ENCODE data around the gene B4GALNT4. TPM values are rescaled to one million over a fixed set of nuclear protein-coding genes. Genes with fewer than 3 reads are reported as not detected.
A peak's percentile ranks its signal among the peaks of the same experiment; 100 is the strongest.

B4GALNT4 gene
- total and polyA plus RNA-seq, 2 of the 8 experiments (the other 6 are each of a cell fraction or from before 2014, with no cell fraction given) = 40.9 to 76.3 TPM

DNA sequence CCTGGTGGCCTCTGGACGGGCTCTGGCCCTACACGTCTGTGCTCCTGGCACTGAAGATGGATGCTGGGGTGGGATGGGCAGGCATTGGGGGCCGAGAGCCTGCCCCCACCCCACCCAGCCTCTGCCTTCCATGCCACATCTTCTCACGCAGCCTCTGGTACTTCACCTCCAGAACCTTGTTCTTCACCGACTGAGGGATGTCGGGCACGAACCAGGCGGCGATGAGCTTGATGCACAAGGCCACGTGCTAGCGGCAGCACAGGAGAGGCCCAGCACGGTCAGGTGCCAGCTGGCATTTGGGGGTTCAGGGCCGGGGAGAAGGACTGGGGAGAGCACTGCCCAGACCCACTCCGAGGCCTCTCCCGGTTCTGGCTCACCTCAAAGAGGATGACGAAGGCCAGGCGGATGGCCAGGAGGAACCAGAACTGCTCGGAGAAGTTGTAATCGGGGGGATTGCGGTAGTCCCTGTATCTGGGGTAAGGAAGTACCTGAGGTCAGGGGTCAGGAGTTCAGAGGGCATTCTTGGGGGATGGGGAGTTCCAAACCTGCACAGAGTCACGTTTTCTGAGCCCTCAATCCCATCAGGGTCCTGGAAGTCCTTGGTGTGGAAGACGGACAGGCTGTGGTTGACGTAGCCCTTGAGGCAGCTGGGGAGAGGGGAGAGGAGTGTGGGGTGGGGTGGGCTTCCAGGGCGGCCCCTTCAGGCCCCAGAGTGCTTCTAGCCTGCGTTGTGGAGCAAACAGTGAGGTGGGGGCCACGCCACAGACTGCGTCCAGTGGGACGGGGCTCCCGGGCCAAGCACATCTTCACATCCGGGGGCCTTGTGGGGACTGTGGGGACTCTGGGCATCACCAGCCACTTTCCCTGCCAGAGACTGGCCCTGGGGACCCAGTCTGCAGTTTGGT is 49.3 kb downstream of the B4GALNT4 start:
- Histone ChIP-seq H4K91ac (replicated peaks; ENCODE audit: insufficient read length, low read length) (peak overlapping the region; percentile 3), H2AFZ (ENCODE audit: low read length) (no peak overlapping the region), H2BK5ac (ENCODE audit: low read depth, low read length) (no peak overlapping the region), H3K27ac (ENCODE audit: low read depth, low read length) (no peak overlapping the region), H2BK12ac (ENCODE audit: low read depth, low read length) (peak overlapping the region; percentile 5; the same call in 1 of the 2 replicates), H3K56ac (replicated peaks; ENCODE audit: insufficient read length, low read depth, low read length) (no peak overlapping the region), H3K4me2 (ENCODE audit: insufficient read depth in 1 of 2, low read depth in 2 of 2, low read length in 2 of 2) (no peak overlapping the region), H3K27me3 (replicated peaks in 1 of 4; ENCODE audit: control insufficient read depth in 3 of 4, extremely low read depth in 1 of 4, insufficient read depth in 3 of 4, low read length in 3 of 4) (peaks cover 0 to 13% (median 4%) of the 10 kb centered on the region in 4 experiments; a peak in 5 of 7 replicates), H3K4ac (replicated peaks; ENCODE audit: insufficient read length, low read depth, low read length) (no peak overlapping the region), H4K8ac (ENCODE audit: extremely low read depth, insufficient read depth, low read length) (no peak overlapping the region), H3K9ac (replicated peaks in 1 of 4; ENCODE audit: extremely low read depth in 1 of 4, low read depth in 3 of 4, low read length in 3 of 4) (no peak overlapping the region), H2AK5ac (ENCODE audit: low read depth, low read length) (no peak overlapping the region; the same call in 1 of the 2 replicates), H3K79me2 (ENCODE audit: control insufficient read depth in 1 of 2, insufficient read depth in 2 of 2, low read length in 2 of 2) (peaks cover 0 to 14% of the 10 kb centered on the region in 2 experiments; a peak in 1 of 4 replicates), H2BK120ac (replicated peaks; ENCODE audit: low read depth, low read length) (no peak overlapping the region), H3K9me3 (ENCODE audit: insufficient read depth in 2 of 2, low read depth in 1 of 2, low read length in 1 of 2) (no peaks in the 10 kb centered on the region), H3K23ac (ENCODE audit: insufficient read length) (no peak overlapping the region), H3K36me3 (ENCODE audit: control insufficient read depth in 2 of 4, insufficient read depth in 4 of 4, low read length in 3 of 4) (no peaks in the 10 kb centered on the region; a peak in 1 of 8 replicates), H3K4me3 (ENCODE audit: extremely low read depth in 1 of 4, insufficient read depth in 2 of 4, low read depth in 3 of 4, low read length in 4 of 4) (no peak overlapping the region), H4K5ac (ENCODE audit: insufficient read length, low read depth, low read length) (no peak overlapping the region), H2BK20ac (ENCODE audit: low read length) (no peak overlapping the region), H3K4me1 (replicated peaks in 1 of 4; ENCODE audit: control insufficient read depth in 3 of 4, insufficient read depth in 4 of 4, low read length in 3 of 4) (peaks cover 0 to 26% (median 16%) of the 10 kb centered on the region in 4 experiments; a peak in 6 of 7 replicates), H3K14ac (ENCODE audit: insufficient read length) (no peak overlapping the region), H3K18ac (ENCODE audit: extremely low read depth, low read length) (no peak overlapping the region; the same call in 1 of the 2 replicates), H4K20me1 (replicated peaks in 1 of 2; ENCODE audit: control insufficient read depth in 1 of 2, insufficient read depth in 2 of 2, low read length in 2 of 2) (peaks cover 5 to 7% of the 10 kb centered on the region in 2 experiments), H3K23me2 (ENCODE audit: low read depth, low read length) (peaks cover 9% of the 10 kb centered on the region; the same call in 1 of the 2 replicates), H2BK15ac (ENCODE audit: low read length) (0 out of 2 replicates have a peak overlapping the region, but pooled peaks have one; percentile 81), H3K79me1 (ENCODE audit: low read depth, low read length) (peaks cover 5% of the 10 kb centered on the region)
- FAIRE-seq = no peak
- ChIA-PET POLR2A (ENCODE audit: partially characterized antibody) (interaction anchor here (1.1 to 5.5 kb wide), 4 partner anchors 13 to 118 kb away, joined by 3 to 41 read pairs (median 19); partner anchors contain the start of genes HRAS and PTDSS2), CTCF (ENCODE audit: partially characterized antibody) (interaction anchor here (1.2 kb wide), 1 partner anchor 30 kb away, joined by 4 read pairs; no protein-coding TSS in a partner anchor)
- DNase-seq (ENCODE audit: low read depth in 1 of 2, low spot score in 2 of 2) = peak in 1 of 2 experiments; percentile 41
- TF ChIP-seq, protein P1, sequence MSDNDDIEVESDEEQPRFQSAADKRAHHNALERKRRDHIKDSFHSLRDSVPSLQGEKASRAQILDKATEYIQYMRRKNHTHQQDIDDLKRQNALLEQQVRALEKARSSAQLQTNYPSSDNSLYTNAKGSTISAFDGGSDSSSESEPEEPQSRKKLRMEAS (IDR thresholded peaks at IDR 0.05) = no peak
- TF ChIP-seq KDM4A (IDR thresholded peaks at IDR 0.05; ENCODE audit: low read depth, low read length, severe bottlenecking) = no peak
- no peak for TF ChIP-seq NRF1 (IDR thresholded peaks at IDR 0.05; ENCODE audit: low read depth, low read length)
- TF ChIP-seq, protein P2, sequence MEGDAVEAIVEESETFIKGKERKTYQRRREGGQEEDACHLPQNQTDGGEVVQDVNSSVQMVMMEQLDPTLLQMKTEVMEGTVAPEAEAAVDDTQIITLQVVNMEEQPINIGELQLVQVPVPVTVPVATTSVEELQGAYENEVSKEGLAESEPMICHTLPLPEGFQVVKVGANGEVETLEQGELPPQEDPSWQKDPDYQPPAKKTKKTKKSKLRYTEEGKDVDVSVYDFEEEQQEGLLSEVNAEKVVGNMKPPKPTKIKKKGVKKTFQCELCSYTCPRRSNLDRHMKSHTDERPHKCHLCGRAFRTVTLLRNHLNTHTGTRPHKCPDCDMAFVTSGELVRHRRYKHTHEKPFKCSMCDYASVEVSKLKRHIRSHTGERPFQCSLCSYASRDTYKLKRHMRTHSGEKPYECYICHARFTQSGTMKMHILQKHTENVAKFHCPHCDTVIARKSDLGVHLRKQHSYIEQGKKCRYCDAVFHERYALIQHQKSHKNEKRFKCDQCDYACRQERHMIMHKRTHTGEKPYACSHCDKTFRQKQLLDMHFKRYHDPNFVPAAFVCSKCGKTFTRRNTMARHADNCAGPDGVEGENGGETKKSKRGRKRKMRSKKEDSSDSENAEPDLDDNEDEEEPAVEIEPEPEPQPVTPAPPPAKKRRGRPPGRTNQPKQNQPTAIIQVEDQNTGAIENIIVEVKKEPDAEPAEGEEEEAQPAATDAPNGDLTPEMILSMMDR (IDR thresholded peaks at IDR 0.05; ENCODE audit: control extremely low read depth in 1 of 3, insufficient read depth in 1 of 3, low read depth in 1 of 3, low read length in 3 of 3) = no peak
- TF ChIP-seq POU5F1 (IDR thresholded peaks at IDR 0.05; ENCODE audit: low read depth, low read length) = no peak
- 91% methylated on average over 29 of the region's 30 CpGs; no CpG with 5 or more reads in 1 of the 2 experiments for WGBS, 2 experiments (ENCODE audit: extremely low coverage in 1 of 2, insufficient coverage in 1 of 2, insufficient read length in 1 of 2, insufficient replicate concordance in 2 of 2, low coverage in 1 of 2, low lambda C conversion rate in 2 of 2, missing lambda C conversion rate in 1 of 2)

Data from H1 (cell line).